Loucy (cell line): ENCODE results near the gene TNFRSF1B.

ENCODE experiments used
- H2AFZ ChIP-seq: fragments of 200-600 bp; sonication (generic); 2 replicates; pipeline ENCODE4 v1.6.0; 2016; ENCODE audit warnings: antibody characterized with exemption, mild to moderate bottlenecking, low read length, moderate library complexity
- H3F3A ChIP-seq: fragments of 200-600 bp; 2 replicates; pipeline ENCODE4 v1.6.0; 2016; ENCODE audit warnings: antibody characterized with exemption, low read depth, mild to moderate bottlenecking
- H3K27me3 ChIP-seq: fragments of 200-600 bp; sonication (generic); 2 replicates; pipeline ENCODE4 v1.6.1; 2014; ENCODE audit warnings: low read length, mild to moderate bottlenecking; ENCODE audit not compliant: insufficient read depth, poor library complexity, severe bottlenecking
- H3K36me3 ChIP-seq: fragments of 200-600 bp; sonication (generic); 2 replicates; pipeline ENCODE4 v1.6.1; 2016; ENCODE audit warnings: low read length; ENCODE audit not compliant: insufficient read depth
- H3K4me1 ChIP-seq: fragments of 200-600 bp; sonication (generic); 2 replicates; pipeline ENCODE4 v1.5.1; 2014; ENCODE audit warnings: low read length, mild to moderate bottlenecking; ENCODE audit not compliant: insufficient read depth, poor library complexity, severe bottlenecking
- H3K4me2 ChIP-seq: fragments of 200-600 bp; sonication (generic); 2 replicates; pipeline ENCODE4 v1.6.0; 2014; ENCODE audit warnings: antibody characterized with exemption, low read length, low read depth, mild to moderate bottlenecking; ENCODE audit not compliant: poor library complexity, severe bottlenecking
- H3K4me3 ChIP-seq: fragments of 200-600 bp; sonication (generic); 2 replicates; pipeline ENCODE4 v1.5.1; 2014; ENCODE audit warnings: low read length, mild to moderate bottlenecking, mixed read lengths; ENCODE audit not compliant: poor library complexity, severe bottlenecking
- H3K79me2 ChIP-seq: fragments of 200-600 bp; sonication (generic); 2 replicates; pipeline ENCODE4 v1.6.1; 2014; ENCODE audit warnings: low read length; ENCODE audit not compliant: insufficient read depth
- H3K9ac ChIP-seq: fragments of 200-600 bp; sonication (generic); 2 replicates; pipeline ENCODE4 v1.6.0; 2014; ENCODE audit warnings: mild to moderate bottlenecking, low read depth, low read length, moderate library complexity; ENCODE audit not compliant: poor library complexity, severe bottlenecking
- H3K9me2 ChIP-seq: fragments of 200-600 bp; sonication (generic); replicated peaks from 2 replicates; pipeline ENCODE4 v1.6.1; 2016; ENCODE audit warnings: low read depth, low read length, mixed read lengths
- H3K9me3 ChIP-seq: fragments of 200-600 bp; sonication (generic); 2 replicates; pipeline ENCODE4 v1.6.1; 2014; ENCODE audit warnings: mild to moderate bottlenecking, antibody characterized with exemption, low read length, low read depth; ENCODE audit not compliant: insufficient read depth
- H4K20me1 ChIP-seq: fragments of 200-600 bp; sonication (generic); 2 replicates; pipeline ENCODE4 v1.6.0; 2014; ENCODE audit warnings: antibody characterized with exemption, low read length, mild to moderate bottlenecking; ENCODE audit not compliant: insufficient read depth, poor library complexity, severe bottlenecking
- EZH2phosphoT487 ChIP-seq: fragments of 200-600 bp; IDR thresholded peaks from 2 replicates; pipeline ENCODE4 v1.6.1; 2018; ENCODE audit warnings: antibody characterized with exemption, mild to moderate bottlenecking, moderate library complexity, borderline replicate concordance
- TF ChIP-seq, protein P1 (sequence below): fragments of 200-600 bp; sonication (generic); conservative IDR thresholded peaks from 2 replicates; pipeline ENCODE4 v1.5.1; 2014; ENCODE audit warnings: mild to moderate bottlenecking, antibody characterized with exemption, low read length

The TNFRSF1B gene

DNA sequence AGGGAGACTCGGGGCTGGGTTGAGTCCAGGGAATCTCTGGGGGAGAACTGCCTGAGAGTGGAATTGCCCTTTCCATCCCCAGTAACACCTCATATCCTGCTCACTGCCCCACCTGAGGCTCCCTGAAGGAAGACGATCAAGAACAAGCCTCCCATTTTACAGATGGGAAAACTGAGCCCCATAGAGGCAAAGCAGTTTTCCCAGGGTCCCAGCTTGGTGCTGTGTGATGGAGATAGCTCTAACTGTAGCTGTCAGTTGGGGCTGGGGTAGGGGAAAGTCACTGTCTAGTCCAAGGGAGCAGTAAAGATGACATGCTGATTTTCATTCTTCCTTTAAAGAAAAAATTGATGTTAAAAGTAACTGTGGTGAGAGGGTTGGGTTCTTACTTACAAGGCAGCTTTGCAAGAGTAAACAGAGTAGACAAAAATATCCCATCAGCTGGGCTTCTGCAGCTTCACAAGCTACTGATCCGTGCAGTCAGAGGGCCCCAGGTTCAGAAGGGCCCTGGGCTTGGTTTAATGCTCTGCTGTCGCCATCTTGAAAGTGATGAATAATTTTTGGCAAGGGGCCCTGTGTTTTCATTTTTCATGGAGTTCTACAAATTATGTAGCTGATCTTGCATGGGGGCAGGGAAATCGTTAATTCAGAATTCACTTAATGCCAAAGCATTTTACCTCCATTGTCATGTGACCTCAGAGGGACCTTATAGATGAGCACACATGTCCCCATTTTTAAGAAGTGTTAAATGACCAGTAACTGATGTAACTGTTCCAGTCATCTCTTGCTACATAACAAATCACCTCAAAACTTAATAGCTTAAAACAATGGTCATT, 17.6 kb upstream of the TNFRSF1B start:
- no peak overlapping the region for H2AFZ ChIP-seq
- peaks cover 6% of the 10 kb centered on the region; the same call in 1 of the 2 replicates for H3F3A ChIP-seq
- no peaks in the 10 kb centered on the region for H3K9me2 ChIP-seq
- no peak overlapping the region for H3K4me3 ChIP-seq
- H3K9me3 ChIP-seq, result no peaks in the 10 kb centered on the region
- H3K36me3 ChIP-seq, result no peaks in the 10 kb centered on the region
- peak overlapping the region; percentile 27 for H3K9ac ChIP-seq
- peaks cover 76% of the 10 kb centered on the region for H3K4me1 ChIP-seq
- TF ChIP-seq, protein P1, sequence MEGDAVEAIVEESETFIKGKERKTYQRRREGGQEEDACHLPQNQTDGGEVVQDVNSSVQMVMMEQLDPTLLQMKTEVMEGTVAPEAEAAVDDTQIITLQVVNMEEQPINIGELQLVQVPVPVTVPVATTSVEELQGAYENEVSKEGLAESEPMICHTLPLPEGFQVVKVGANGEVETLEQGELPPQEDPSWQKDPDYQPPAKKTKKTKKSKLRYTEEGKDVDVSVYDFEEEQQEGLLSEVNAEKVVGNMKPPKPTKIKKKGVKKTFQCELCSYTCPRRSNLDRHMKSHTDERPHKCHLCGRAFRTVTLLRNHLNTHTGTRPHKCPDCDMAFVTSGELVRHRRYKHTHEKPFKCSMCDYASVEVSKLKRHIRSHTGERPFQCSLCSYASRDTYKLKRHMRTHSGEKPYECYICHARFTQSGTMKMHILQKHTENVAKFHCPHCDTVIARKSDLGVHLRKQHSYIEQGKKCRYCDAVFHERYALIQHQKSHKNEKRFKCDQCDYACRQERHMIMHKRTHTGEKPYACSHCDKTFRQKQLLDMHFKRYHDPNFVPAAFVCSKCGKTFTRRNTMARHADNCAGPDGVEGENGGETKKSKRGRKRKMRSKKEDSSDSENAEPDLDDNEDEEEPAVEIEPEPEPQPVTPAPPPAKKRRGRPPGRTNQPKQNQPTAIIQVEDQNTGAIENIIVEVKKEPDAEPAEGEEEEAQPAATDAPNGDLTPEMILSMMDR, result no peak
- TF ChIP-seq EZH2phosphoT487, result no peak
- H3K4me2 ChIP-seq, result peak overlapping the region; percentile 16
- H4K20me1 ChIP-seq, result no peaks in the 10 kb centered on the region
- no peaks in the 10 kb centered on the region for H3K79me2 ChIP-seq
- H3K27me3 ChIP-seq, result no peaks in the 10 kb centered on the region

DNA sequence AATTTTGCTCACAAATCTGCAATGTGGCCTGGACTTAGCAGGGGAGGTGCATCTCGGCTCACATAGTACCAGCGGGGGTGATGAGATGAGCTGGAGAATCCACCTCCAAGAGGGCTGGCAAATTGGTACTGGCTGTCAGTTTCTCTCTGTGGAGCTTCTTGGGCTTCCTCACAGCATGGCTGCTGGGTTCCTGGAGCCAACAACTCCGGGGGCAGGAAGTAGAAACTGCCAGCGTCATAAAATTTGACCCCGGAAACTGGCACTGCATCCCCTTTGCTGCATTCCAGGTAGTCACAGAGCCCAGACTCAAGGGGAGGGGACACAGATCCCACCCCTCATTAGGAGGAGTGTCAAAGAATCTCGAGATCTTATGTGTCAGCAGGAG, 17.0 kb upstream of the TNFRSF1B start:
- H3K4me2 ChIP-seq, result peak overlapping the region; percentile 59
- no peaks in the 10 kb centered on the region for H3K36me3 ChIP-seq
- H3F3A ChIP-seq, result peaks cover 6% of the 10 kb centered on the region; the same call in 1 of the 2 replicates
- H3K9me2 ChIP-seq, result no peaks in the 10 kb centered on the region
- H3K9ac ChIP-seq, result peak overlapping the region; percentile 27
- peak overlapping the region; percentile 31; the same call in 1 of the 2 replicates for H2AFZ ChIP-seq
- no peaks in the 10 kb centered on the region for H4K20me1 ChIP-seq
- no peaks in the 10 kb centered on the region for H3K9me3 ChIP-seq
- H3K4me1 ChIP-seq, result peaks cover 76% of the 10 kb centered on the region
- H3K4me3 ChIP-seq, result no peak overlapping the region
- TF ChIP-seq, protein P1, result no peak
- no peak for TF ChIP-seq EZH2phosphoT487
- no peaks in the 10 kb centered on the region for H3K79me2 ChIP-seq
- H3K27me3 ChIP-seq, result no peaks in the 10 kb centered on the region

DNA sequence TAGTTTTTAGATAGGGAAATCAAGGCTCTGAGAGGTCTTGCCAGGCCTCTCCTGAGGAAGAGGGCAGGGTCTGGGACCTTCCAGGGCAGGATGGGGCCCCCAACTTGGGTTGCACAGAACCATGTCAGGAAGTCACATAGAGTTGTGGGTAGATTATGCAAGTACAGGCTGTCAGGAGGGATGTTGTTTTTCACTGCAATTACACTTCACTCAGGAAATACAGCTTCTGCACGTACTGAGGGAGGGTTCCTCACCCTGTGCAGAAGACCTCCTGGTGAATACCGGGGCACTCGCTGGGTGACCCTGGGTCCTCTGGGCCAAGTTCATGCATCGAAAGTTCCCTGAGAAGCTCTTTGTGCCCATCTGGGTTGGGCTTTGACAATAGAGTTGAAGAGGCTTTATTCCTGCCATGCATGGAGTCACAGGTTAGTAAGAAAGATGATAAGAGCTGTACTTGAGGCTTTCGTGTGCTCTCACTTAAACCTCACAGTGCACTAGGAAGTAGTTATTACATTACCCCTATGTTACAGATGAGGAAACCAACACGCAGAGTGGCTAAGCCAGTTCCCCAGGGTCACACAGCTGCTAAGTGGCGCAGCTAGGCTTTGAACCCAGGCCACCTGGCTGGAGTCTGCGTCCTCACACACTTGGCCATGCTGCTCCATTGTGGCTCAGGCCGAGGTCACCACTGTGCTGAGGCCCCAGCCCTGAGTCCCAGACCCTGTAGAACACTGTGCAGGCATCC, 16.2 kb upstream of the TNFRSF1B start:
- Histone ChIP-seq H3K9me3 (no peaks in the 10 kb centered on the region), H3K36me3 (no peaks in the 10 kb centered on the region), H3K9ac (peak overlapping the region; percentile 27), H3F3A (peaks cover 6% of the 10 kb centered on the region; the same call in 1 of the 2 replicates), H3K27me3 (no peaks in the 10 kb centered on the region), H3K9me2 (no peaks in the 10 kb centered on the region), H3K4me2 (peak overlapping the region; percentile 59), H3K4me3 (peak overlapping the region; percentile 14), H2AFZ (peak overlapping the region; percentile 31; the same call in 1 of the 2 replicates), H3K4me1 (peaks cover 76% of the 10 kb centered on the region), H3K79me2 (no peaks in the 10 kb centered on the region), H4K20me1 (no peaks in the 10 kb centered on the region)
- TF ChIP-seq, protein P1, result no peak
- TF ChIP-seq EZH2phosphoT487, result no peak
